ENCODE results near the gene C18orf63. TPM values are rescaled to one million over a fixed set of nuclear protein-coding genes. Genes with fewer than 3 reads are reported as not detected.
"Not testable (repeated sequence)": the region's sequence is repeated elsewhere in the genome, so short reads cannot be mapped to it uniquely, and the experiment has no call there.

C18orf63 gene
- total RNA-seq, 1 donor from 2014 or later, result not detected

DNA sequence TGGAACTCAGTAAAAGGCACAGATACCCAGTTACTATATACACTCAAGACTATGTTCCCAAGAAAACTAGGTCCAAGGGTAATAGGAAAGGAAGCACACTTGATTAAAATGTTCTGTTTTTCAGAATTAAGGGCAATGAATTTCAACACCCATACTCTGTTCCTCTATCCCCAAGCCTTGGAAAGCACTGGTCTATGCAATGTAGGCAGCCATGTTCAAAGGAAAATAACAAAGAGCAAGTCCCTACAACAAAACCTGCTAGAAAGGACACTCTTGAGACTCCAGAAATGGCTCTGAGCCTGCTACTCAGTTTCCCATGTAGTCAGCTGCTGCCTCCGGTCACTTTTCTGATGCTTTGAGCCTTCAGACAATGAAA is 30.7 kb upstream of the C18orf63 start:
- no peak for DNase-seq
- ATAC-seq (ENCODE audit: poor library complexity), result peak; percentile 2

DNA sequence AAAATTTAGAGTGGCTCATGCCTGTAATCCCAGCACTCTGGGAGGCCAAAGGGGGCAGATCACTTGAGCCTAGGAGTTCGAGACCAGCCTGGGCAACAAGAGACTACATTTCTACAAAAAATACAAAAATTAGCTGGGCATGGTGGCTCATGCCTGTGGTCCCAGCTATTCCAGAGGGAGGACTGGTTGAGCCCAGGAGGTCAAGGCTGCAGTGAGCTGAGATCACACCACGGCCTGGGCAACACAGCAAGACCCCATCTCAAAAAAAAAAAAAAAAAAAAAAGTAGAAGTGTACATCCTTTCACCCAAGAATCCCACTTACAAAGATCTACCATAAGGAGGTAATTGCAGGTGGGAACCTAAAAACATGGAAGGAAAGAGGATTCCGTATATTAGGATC is 30.1 kb upstream of the C18orf63 start:
- DNase-seq; ATAC-seq (ENCODE audit: poor library complexity); intact Hi-C loops (cut with DNase I): not testable (repeated sequence)

More for the DNA sequence above, 30.7 kb upstream of the C18orf63 start:
- intact Hi-C loops (cut with DNase I), result no loop called here

DNA sequence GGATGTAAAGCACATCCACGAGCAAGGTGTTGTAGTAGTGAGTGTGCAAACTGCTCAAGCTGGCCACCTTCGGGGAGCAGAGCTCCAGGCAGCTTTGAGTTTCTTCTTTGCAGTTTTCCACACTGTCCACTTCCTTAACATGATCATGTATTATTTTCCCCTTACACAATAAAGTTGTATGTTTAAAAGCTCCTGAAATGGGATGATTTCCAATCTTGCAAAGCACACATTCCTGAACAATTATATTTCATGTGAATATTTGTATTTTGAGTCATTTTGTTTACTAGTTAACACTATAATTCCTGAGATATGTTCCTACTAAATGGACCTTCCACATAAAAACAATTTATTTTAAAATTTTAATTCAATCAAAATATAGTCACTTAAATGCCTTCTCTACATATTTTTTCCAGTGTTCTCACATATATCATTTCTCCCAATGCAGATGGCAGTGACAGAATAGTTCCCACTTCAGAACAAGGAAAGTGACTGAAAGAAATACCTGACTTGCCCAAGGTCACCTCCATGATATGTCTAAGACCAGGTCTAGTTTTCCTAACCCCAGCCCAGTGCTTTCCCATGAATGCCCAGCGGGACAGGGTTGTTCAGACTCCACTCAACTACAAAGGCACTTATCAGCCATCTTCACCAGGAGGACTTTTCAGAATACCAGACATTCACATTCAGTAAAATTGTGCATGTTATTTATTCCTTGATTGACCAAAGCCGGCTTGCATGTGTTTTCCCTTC is 29.4 kb upstream of the C18orf63 start:
- DNase-seq (no peak), ATAC-seq (ENCODE audit: poor library complexity) (no peak)
- intact Hi-C loops (cut with DNase I), result no loop called here

GRCh38 chr18:74286856-74287255 is 28.8 kb upstream of the C18orf63 start:
- DNase-seq (no peak), ATAC-seq (ENCODE audit: poor library complexity) (no peak)
- intact Hi-C loops (cut with DNase I), result no loop called here

DNA sequence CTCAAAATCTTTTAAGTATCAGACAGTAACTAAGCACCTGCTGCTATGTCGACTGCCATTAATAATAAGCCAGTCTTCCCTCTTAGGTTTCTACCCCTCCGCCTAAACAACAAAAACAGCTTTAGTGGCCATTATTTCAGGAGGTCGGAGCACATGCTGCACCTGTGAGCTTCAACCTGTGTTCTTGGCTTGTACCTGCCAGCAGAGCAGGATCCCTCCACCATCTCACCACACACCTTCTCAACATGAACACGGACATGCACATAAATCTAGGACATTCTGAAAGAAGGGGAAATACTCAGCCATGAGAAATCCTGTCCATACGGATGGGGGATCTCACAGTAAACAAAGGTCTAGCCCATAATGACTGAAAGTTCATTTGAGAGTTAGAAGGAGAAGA is 27.6 kb upstream of the C18orf63 start:
- DNase-seq (no peak), ATAC-seq (ENCODE audit: poor library complexity) (no peak)
- intact Hi-C loops (cut with DNase I), result no loop called here

GRCh38 chr18:74288730-74289129 is 26.9 kb upstream of the C18orf63 start:
- no peak for DNase-seq
- intact Hi-C loops (cut with DNase I), result no loop called here
- no peak for ATAC-seq (ENCODE audit: poor library complexity)

GRCh38 chr18:74289137-74289536 is 26.5 kb upstream of the C18orf63 start:
- intact Hi-C loops (cut with DNase I), result no loop called here

GRCh38 chr18:74290021-74290420 is 25.6 kb upstream of the C18orf63 start:
- no peak for DNase-seq
- intact Hi-C loops (cut with DNase I), result no loop called here
- no peak for ATAC-seq (ENCODE audit: poor library complexity)

More at GRCh38 chr18:74289137-74289536, 26.5 kb upstream of the C18orf63 start:
- ATAC-seq (ENCODE audit: poor library complexity), result no peak
- no peak for DNase-seq

DNA sequence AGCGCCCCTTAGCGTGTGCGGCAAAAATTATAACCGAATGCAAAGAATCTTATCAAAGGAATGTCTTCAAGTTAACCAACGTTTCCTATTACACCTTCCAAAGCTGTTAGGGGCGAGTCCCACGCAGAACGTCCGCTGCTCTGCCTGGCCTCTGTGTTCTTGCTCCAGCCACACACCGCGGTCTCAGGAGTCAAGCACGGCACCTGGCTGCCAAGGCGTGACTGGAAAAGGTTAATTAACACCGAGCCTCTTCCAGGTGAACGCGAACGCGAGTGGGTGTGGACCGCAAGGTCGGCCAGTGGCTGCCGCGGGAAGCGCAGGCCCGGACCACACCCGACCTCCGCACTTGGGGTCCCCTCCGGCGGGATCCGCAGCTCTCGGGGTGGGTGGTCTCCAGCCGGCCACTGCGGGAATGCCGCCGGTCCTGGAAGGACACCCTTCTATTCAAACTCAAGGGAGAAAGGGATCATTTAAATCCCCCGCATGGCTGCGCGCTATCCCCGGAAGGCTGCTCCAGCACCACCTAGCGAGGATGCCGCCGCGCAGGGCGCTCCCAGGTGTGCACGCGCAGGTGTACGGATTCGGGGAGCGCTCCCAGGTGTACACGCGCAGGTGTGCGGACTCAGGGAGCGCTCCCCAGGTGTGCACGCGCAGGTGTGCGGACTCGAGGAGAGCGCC is 24.7 kb upstream of the C18orf63 start:
- no peak for DNase-seq
- intact Hi-C loops (cut with DNase I), result no loop called here
- ATAC-seq (ENCODE audit: poor library complexity), result peak; percentile 61

DNA sequence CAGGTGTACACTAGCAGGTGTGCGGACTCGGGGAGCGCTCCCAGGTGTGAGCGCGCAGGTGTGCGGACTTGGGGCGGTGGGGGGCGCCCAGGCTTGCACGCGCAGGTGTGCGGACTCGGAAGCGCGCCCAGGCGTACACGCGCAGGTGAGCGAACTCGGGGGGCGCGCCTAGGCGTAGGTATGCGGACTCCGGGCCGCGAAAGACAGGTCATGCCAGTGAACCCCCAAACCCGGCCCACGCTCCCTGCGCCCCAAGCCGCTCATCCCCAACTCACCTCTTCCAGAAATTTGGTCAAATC is 24.2 kb upstream of the C18orf63 start:
- intact Hi-C loops (cut with DNase I), result no loop called here
- DNase-seq (no peak), ATAC-seq (ENCODE audit: poor library complexity) (no peak)

DNA sequence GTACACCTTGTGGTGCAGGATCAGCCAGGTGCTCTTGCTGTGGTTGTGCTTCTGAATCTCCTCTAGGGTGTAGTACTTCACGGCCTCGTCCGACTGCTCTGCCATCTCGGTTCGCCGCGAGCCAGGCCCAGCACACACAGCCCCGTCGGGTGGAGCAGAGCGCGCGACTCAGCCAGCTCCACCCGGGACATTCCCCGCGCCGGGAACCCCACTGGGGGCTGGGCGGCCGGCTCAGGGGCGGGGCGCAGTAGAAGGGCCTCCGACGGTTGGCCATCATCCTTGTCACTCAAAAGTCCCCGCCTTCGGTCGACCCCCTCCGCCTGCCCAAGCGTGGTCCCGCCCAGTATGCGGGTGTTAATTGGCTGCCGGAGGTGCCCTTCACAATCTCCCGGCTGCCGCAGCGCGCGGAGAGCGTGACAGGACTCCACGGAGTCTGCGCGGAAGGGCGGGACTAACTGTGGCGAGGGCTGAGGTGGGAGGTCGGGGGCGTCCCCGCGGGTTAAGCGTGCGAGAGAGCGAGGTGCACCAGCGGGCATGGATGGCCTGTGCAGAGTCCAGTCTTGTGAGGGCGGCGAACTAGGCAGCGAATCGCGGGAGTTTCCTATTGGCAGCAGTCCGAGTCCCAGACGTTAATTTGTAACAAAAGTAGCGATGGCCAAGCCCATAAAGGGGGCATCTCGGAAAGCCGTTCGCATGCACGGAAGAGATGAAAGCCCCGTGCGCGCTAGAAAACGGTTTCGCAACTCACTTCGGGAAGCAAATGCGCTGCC is 23.7 kb upstream of the C18orf63 start, which contains the start of gene CYB5A:
Gene CYB5A (minus strand): TSS at position 193 of the 770 bp plus-strand sequence. CDS start 88 bp downstream, at position 105.
- peak; percentile 99 for DNase-seq
- intact Hi-C loops (cut with DNase I), result no loop called here
- ATAC-seq (ENCODE audit: poor library complexity), result peak; percentile 98

GRCh38 chr18:74292541-74292858 is 23.1 kb upstream of the C18orf63 start:
- DNase-seq (no peak), ATAC-seq (ENCODE audit: poor library complexity) (no peak)
- intact Hi-C loops (cut with DNase I), result no loop called here

DNA sequence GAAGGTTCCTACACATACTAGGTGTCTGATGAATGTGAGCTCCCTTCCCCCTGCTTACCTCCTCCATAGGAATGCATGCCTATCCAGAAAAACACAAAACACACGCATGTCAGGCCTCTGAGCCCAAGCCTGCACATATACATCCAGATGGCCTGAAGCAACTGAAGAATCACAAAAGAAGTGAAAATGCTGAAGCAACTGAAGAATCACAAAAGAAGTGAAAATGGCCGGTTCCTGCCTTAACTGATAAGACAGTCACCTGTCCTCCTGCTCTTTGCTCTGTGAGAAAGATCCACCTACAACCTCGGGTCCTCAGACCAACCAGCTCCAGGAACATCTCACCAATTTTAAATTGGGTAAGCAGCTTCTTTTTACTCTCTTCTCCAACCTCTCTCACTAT is 22.7 kb upstream of the C18orf63 start:
- DNase-seq; ATAC-seq (ENCODE audit: poor library complexity); intact Hi-C loops (cut with DNase I): not testable (repeated sequence)

DNA sequence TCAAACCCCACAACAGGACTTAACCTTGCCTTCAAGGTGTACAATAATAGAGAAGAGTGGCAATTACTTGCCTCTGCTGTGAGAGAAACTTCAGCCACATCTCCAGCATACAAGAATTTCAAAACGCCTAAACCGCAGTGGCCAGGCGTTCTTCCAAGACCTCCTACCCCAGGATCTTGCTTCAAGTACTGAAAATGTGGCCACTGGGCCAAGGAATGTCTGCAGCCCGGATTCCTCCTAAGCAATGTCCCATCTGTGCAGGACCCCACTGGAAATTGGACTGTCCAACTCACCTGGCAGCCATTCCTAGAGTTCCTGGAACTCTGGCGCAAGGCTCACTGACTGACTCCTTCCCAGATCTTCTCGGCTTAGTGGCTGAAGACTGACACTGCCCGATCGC is 21.1 kb upstream of the C18orf63 start:
- ATAC-seq (ENCODE audit: poor library complexity) (no peak), DNase-seq (no peak)
- intact Hi-C loops (cut with DNase I), result no loop called here

DNA sequence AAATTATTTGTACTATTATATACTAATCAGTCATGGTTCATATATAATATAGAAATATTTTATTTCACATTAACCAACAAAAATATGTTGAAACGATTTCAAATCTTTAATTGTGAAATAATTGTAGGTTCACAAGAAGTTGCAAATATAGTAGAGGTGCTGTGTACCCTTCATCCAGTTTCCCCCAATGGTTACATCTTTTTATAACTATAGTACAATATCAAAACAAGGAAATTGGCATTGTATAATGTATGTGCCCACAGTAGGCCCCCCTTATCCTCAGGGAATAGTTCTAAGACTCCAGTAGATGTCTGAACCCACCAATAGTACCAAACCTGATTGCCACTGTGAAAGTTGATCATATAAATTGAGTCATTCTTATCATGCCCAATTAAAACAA is 16.5 kb upstream of the C18orf63 start:
- no peak for DNase-seq
- no peak for ATAC-seq (ENCODE audit: poor library complexity)
- intact Hi-C loops (cut with DNase I), result no loop called here

DNA sequence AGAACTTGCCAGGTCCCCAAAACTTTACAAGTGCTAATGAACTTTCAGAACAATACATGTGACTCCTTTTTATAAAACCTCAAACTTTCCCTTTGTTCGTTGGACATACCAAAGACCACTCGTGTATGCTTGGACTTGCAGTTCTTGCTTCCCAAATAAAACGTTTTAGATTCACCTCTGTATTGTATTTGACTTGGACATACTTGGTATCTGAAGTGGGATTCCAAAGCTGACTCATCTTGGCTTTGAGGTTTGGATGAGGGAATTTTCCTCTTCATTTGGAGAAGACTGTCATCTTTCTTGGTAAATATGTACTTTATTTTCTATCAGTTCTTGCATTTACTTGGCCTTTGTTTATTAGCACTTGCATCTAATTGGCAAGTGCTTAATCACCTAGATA is 15.9 kb upstream of the C18orf63 start:
- ATAC-seq (ENCODE audit: poor library complexity), result no peak
- no peak for DNase-seq
- intact Hi-C loops (cut with DNase I), result no loop called here

DNA sequence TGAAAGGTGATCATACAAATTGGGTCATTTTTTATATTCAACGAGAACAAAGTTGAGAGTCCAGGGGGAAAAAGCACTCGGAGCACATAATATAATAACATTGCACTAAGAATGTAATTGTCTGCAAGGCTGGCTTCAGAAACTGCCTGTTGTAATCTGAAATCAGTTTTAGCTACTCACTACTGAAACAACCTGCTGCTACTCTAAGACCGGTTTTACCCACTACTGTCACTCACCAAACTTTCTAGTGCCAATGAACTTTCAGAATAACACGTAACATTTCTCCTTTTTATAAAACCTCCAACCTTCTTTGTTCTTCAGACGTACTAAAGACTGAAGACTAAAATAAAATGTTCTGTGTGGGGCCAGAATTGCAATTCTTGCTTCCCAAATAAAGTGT is 12.3 kb upstream of the C18orf63 start:
- ATAC-seq (ENCODE audit: poor library complexity) (no peak), DNase-seq (no peak)
- intact Hi-C loops (cut with DNase I), result no loop called here

GRCh38 chr18:74303936-74304335 is 11.7 kb upstream of the C18orf63 start:
- ATAC-seq (ENCODE audit: poor library complexity), result no peak
- intact Hi-C loops (cut with DNase I), result no loop called here
- DNase-seq, result no peak

DNA sequence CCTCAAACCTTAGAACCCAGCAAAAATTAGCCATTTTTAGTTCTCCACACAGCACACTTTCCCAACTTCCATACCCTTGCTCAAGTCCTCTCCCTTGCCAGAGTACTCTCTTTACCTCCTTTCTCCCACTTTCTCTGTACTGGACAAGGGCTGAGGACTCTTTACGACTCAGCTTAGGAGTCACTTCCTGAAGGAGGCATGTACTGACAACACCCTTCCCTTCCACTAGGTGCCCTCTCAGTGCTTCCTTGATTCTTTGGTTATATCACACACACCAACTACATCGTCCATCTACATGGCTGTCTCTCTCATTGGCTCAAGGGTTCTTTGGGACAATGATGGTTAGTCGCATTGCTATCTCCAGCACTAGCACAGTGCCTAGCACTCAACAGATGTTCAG is 5.2 kb upstream of the C18orf63 start:
- ATAC-seq (ENCODE audit: poor library complexity) (peak; percentile 63), DNase-seq (no peak)
- intact Hi-C loops (cut with DNase I), result no loop called here

DNA sequence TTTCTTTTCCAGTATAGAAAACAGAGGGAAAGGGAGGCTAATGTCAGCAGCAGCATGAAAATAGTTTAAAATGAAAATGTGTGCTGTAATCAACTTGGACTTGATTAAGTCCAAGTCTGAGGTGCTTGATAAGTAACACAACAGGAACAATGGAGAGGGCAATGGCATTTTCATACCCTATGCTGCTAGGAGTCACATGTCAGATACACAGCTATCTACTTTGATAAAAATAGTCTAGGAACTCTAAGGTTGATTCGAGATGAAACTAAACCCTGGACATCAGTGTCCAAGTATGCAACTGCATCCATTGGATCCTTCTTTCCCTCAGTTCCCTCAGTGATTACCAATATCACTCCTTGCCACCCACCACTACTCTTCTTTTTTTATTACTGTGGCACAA is 4.6 kb upstream of the C18orf63 start:
- intact Hi-C loops (cut with DNase I), result no loop called here
- DNase-seq (no peak), ATAC-seq (ENCODE audit: poor library complexity) (peak; percentile 75)
